Measurements from ENCODE around the gene ZDHHC1.
A peak's percentile ranks its signal among the peaks of the same experiment; 100 is the strongest.

Gene ZDHHC1

DNA sequence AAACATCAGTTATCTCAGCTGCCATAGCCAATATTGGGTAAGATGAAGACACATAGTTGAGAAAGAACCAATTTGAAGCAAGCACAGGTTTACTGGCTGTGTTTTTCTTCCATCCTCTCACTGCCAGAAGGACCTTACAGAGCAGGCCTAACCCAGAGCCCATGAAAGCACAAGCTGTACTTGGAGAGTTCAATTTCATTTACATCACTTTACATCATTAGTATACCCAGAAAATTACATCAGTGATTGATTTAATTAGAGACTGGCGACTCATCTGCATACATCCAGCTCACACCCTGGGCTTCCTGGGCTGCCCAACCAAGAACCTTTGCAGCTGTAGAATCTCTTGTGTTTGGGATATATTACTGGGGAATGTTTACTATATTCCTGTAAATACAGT, 66.0 kb downstream of the ZDHHC1 start:
- H3K4me3 ChIP-seq (ENCODE audit: low read length): no peak overlapping the region
- DNase-seq (ENCODE audit: low read depth): no peak
- TF ChIP-seq CTCF (conservative IDR thresholded peaks at IDR 0.05; ENCODE audit: low read length): no peak

GRCh38 chr16:67349172-67349571, 67.1 kb downstream of the ZDHHC1 start:
- DNase-seq (ENCODE audit: low read depth): peak; percentile 33
- no peak overlapping the region for H3K4me3 ChIP-seq (ENCODE audit: low read length)
- peak; percentile 55 for TF ChIP-seq CTCF (conservative IDR thresholded peaks at IDR 0.05; ENCODE audit: low read length)

- no peak for TF ChIP-seq CTCF (conservative IDR thresholded peaks at IDR 0.05; ENCODE audit: low read length)
- DNase-seq (ENCODE audit: low read depth): no peak
- no peak overlapping the region for H3K4me3 ChIP-seq (ENCODE audit: low read length)
These were observed 69.9 kb downstream of the ZDHHC1 start for GRCh38 chr16:67346341-67346740.

- H3K4me3 ChIP-seq (ENCODE audit: low read length): no peak overlapping the region
- no peak for DNase-seq (ENCODE audit: low read depth)
- TF ChIP-seq CTCF (conservative IDR thresholded peaks at IDR 0.05; ENCODE audit: low read length): no peak
These were observed 70.9 kb downstream of the ZDHHC1 start for GRCh38 chr16:67345401-67345800.
